ENCODE results near the gene PCSK4. TPM values are rescaled to one million over a fixed set of nuclear protein-coding genes. Genes with fewer than 3 reads are reported as not detected.

The PCSK4 gene
- total and polyA plus RNA-seq, 10 of the 15 experiments (the other 5 are each of a cell fraction or from before 2014, with no cell fraction given), result 0.27 to 0.99 (median 0.40) TPM; not detected in 3

DNA sequence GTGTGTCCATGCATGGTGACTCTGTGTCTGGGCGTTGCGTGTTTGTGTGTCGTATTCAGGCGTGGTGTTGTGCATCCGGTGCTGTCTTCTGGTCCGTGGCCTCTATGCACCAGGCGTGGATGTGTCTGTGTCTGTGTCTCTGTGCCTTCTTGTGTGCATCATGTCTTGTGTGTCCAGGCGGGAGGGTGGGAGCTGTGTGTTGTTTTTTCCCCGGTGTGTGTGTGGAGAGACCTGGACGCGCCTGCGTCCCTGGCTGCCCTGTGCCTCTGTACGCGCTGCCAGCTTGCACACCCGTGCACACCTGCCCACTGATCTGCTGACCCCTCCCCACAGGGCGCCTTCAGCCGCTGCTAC is 34.8 kb upstream of the PCSK4 start:
- H3K9me3 ChIP-seq (replicated peaks; ENCODE audit: control insufficient read depth, insufficient read depth, low read length), result no peaks in the 10 kb centered on the region
- ChIA-PET SMC1A (ENCODE audit: uncharacterized antibody, unreplicated experiment) (no interaction called here), RAD21 (ENCODE audit: unreplicated experiment) (no interaction called here), POLR2A (no interaction called here), CTCF (no interaction called here)
- H3K27ac ChIP-seq (ENCODE audit: control insufficient read depth, insufficient read depth), result no peak overlapping the region
- no peak overlapping the region for H2AFZ ChIP-seq (ENCODE audit: control insufficient read depth, low read depth, low read length)
- H3K27me3 ChIP-seq (replicated peaks in 1 of 2; ENCODE audit: control insufficient read depth in 2 of 2, insufficient read depth in 2 of 2, low read length in 1 of 2), result peaks cover 0 to 2% of the 10 kb centered on the region in 2 experiments; a peak in 3 of 4 replicates
- BruUV-seq (replicated peaks), result no TSS peak
- H3K36me3 ChIP-seq (ENCODE audit: control insufficient read depth in 2 of 2, insufficient read depth in 2 of 2, low read length in 1 of 2), result no peaks in the 10 kb centered on the region
- no peaks in the 10 kb centered on the region for H4K20me1 ChIP-seq (ENCODE audit: control insufficient read depth, insufficient read depth)
- FAIRE-seq, result no peak
- WGBS (ENCODE audit: insufficient coverage, insufficient replicate concordance, low lambda C conversion rate, missing lambda C conversion rate), result 72% methylated on average over 15 of the region's 17 CpGs
- ATAC-seq, result no peak
- in situ Hi-C loops (cut with MboI) (no loop called here), intact Hi-C loops (cut with micrococcal nuclease; ENCODE audit: unreplicated experiment) (no loop called here)
- H3K4me2 ChIP-seq (ENCODE audit: control insufficient read depth, insufficient read depth), result no peak overlapping the region
- no peaks in the 10 kb centered on the region for H3K79me2 ChIP-seq (ENCODE audit: control insufficient read depth, insufficient read depth, low read length)
- H3K4me3 ChIP-seq, result no peak overlapping the region
- DNase-seq (ENCODE audit: low read depth, low spot score), result no peak
- no peak overlapping the region for H3K9ac ChIP-seq (ENCODE audit: control insufficient read depth, insufficient read depth, low read length)
- TF ChIP-seq ZNF384 (IDR thresholded peaks at IDR 0.05; ENCODE audit: borderline replicate concordance, low read depth, low read length) (no peak), BACH1 (IDR thresholded peaks at IDR 0.05; ENCODE audit: borderline replicate concordance) (no peak), MTA3 (IDR thresholded peaks at IDR 0.05; ENCODE audit: borderline replicate concordance, low read length) (no peak), BMI1 (IDR thresholded peaks at IDR 0.05; ENCODE audit: borderline replicate concordance) (no peak), SPI1 (IDR thresholded peaks at IDR 0.05; ENCODE audit: borderline replicate concordance, insufficient read depth, low read depth, low read length) (no peak), SUPT20H (IDR thresholded peaks at IDR 0.05; ENCODE audit: borderline replicate concordance, control insufficient read depth, low read depth, low read length) (no peak), SREBF1 (IDR thresholded peaks at IDR 0.05; ENCODE audit: low read length) (no peak)
- TF ChIP-seq, protein P1, sequence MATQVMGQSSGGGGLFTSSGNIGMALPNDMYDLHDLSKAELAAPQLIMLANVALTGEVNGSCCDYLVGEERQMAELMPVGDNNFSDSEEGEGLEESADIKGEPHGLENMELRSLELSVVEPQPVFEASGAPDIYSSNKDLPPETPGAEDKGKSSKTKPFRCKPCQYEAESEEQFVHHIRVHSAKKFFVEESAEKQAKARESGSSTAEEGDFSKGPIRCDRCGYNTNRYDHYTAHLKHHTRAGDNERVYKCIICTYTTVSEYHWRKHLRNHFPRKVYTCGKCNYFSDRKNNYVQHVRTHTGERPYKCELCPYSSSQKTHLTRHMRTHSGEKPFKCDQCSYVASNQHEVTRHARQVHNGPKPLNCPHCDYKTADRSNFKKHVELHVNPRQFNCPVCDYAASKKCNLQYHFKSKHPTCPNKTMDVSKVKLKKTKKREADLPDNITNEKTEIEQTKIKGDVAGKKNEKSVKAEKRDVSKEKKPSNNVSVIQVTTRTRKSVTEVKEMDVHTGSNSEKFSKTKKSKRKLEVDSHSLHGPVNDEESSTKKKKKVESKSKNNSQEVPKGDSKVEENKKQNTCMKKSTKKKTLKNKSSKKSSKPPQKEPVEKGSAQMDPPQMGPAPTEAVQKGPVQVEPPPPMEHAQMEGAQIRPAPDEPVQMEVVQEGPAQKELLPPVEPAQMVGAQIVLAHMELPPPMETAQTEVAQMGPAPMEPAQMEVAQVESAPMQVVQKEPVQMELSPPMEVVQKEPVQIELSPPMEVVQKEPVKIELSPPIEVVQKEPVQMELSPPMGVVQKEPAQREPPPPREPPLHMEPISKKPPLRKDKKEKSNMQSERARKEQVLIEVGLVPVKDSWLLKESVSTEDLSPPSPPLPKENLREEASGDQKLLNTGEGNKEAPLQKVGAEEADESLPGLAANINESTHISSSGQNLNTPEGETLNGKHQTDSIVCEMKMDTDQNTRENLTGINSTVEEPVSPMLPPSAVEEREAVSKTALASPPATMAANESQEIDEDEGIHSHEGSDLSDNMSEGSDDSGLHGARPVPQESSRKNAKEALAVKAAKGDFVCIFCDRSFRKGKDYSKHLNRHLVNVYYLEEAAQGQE (IDR thresholded peaks at IDR 0.05; ENCODE audit: low read depth, low read length), result no peak
- H3K4me1 ChIP-seq (ENCODE audit: control insufficient read depth, insufficient read depth, low read length), result no peaks in the 10 kb centered on the region

Data from GM12878 (cell line).